Activated CD4-positive, CD25-positive, alpha-beta regulatory T cell treated with anti-CD3 and anti-CD28 coated beads, Interleukin-2, amount 50 U/mL, for 72 hours (primary cell): ENCODE data around the gene SCUBE2.
"Not testable (repeated sequence)": the region's sequence is repeated elsewhere in the genome, so short reads cannot be mapped to it uniquely, and the experiment has no call there.

ENCODE experiments used
- DNase-seq: peaks from one replicate; pipeline ENCODE4 v3.0.0; 2021

Gene SCUBE2

DNA sequence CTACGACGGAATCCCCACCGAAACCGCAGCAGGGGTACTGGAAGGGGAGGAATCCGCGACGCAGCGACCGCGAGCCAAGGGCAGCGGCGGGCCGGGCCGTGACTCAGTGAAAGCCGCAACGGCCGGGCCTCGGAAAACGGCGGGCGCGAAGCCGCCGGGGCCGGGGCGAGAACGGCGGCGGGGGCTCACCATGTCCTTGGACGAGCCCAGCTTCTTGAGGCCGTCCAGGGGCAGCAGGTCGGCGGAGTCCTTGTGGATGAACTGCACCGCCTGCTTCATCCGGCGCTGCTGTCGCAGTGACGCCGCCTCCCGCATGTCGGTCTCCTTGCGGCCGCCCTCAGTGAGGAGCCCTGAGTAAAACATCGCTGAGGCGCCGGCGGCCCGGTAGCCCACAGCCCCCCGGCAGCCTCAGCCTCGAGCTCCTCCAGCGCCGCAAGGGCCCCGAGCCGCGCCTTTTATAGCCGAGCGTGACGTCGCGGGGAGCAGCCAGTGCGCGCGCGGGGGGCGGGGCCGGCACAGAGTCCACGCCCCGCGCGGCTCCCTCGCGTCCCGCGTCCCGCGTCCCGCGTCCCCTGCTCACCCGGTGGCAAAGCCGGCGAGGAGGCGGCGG, 87.7 kb downstream of the SCUBE2 start, which contains the start of gene NRIP3:
Gene NRIP3, minus strand, starts transcription at position 429 of the 610 bp plus-strand sequence. Its CDS starts 66 bp downstream, at position 363.
- DNase-seq = peak; percentile 63

DNA sequence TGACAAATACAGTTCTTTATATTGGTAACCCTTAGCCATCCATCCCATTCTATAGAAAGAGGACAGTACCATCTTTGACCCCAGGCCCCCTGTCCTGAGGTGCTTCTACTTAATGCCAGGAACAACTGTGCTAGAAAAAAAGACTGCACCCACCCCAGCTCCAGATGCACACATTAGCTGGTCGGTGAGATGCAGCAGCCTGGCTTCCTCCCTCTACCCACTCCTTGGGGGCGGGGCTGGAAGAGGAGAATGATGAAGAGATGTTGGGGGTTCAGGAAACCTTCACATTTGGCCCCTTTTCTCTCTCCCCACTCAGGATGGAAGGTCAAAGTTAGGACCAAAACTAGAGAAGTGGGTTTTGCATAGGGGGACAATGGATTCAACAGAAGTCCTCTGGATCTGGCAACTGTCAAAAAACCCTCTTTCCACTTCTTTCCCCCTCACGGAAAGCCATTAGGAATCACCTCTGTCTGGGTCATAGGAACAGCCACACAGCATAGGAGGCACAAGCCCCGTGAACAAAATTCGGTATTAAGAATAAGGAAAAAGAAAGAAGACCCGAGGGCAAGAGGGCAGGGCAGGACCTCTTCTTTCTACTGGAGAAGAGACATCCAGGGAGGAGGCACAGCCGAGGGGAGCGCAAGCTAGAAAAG, 88.4 kb downstream of the SCUBE2 start:
- no peak for DNase-seq

DNA sequence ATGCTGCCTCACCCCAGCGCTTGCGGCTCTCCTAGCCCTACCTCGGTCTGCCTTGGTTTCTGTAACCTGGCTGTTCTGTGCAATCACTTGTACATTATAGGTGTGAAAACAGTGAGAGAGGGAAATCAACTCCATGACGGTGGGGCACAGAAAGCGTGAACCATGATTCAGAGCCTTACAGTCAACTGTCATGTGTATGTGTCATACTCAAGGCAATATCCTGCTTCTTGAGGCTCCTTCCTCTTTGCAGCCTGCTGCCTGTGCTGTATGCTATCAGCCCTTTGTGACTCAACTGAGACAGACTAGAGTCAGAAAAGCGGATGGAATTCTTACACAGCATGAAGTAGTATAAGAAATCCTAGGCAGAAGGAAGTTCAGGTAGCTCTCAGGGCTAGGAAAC, 89.7 kb downstream of the SCUBE2 start:
- DNase-seq = no peak

DNA sequence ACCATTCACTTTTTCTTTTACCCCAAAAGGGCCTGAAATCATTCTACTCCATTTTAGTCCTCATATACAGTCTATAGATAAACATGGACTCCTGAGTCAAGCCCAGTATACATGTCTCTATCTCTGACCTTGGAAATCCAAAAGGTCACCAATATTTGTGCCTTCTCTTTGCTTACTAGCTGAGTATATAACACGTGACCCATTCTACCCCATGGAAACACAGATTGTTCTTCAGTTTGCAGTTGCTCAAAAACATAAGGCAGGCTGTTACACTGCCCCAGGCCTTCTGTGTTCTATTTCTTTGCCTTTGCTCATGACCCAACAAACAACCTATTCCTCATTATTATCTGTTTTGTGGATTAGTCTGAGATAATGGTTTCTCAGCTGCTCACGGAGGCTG, 93.4 kb downstream of the SCUBE2 start:
- DNase-seq = no peak

DNA sequence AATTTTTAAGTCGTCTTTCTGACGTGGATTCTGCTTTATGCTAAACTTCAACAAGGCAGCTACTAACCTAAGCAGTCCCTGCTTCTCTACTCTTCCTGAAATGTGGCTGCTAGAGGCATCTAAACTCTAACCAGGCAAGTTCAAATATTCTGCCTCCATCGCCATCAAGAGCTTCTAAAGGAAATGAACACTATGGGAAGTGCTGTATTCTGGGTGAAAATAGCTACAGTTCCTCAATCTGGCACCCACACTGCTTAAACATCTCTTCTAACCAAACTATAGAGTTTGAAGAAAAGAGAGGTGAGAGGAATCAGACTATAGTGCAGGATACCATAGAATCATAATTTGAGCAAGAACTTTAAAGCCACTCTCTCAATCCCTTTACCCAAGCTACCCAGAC, 93.9 kb downstream of the SCUBE2 start:
- DNase-seq = no peak

DNA sequence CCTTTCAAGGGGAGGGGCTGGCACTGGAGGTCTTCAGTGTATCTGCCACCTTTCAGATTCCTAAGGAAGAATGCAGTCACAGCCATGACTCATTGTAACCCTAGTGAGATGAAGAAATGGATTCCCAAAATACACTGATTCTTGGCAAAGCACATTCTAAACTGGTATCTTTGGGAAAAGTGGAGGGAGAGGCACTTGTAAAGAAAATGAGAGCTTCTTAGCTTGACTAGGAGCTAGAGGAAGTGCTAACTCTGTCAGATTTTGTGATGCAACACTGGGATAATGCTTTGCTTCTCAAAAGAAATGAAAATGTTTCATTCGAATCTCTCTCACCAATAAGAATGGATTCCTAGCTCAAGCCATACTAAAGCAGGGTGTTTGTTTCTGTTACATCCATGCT, 101.9 kb downstream of the SCUBE2 start:
- no peak for DNase-seq

DNA sequence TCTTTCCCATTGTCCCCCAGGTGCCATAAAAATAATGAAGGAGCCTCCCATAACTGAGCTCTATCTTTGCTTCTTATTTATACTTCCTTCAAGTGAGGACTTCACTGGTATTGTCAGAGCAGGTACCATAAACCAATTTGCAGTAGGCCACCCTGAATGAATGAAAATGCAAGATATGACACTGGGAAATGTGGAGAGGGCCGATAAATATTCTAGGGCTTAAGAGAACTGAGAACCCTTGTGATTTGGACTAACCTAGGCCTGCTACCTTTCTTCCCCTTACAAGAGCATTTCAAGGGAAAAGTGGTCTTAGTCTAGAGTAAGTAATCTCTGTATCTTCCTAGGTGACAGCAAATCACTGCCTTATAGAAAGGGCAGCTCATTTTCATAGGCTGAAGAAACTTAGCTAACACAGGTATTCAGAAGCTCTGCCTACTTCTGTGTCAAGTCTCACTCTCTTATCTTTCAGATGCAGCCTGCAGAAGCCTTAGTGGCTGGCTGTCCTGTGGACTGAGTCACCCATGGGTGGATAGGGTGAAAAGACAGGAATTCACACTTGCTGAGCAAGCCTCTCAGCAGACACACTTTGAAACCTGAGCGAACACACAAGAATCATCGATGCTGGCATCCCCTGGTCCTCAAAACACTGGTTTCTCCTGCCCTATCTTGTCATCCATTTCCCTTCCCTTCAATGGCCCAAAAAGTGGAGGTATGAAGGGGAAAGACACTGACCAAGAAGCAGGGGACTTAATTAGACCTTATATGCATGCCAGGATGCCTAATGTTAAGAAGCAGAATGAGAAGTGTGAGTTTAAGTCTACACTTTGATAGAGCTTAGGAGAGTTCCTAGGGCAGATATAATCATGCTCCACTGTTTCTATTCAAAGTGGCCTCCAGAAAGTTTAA, 102.8 kb downstream of the SCUBE2 start:
- DNase-seq = no peak

DNA sequence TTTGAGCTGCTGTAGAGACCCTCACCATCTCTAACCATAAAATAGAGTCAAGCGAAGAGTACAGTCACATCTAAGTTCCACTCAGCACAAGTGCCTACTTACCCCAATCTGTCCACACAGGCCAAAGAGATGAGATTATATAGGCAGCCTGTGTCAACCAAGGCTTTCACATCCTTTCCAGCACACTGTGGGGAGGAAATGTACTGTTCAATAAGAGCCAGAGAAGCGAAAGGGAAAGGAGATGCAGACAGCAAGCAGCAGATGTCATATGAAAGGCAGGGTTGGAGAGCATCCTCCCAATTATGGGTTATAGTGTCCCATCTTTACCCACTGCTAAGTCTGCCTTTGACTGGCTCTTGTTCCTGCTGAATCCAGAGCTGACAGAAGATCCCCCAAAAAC, 104.0 kb downstream of the SCUBE2 start:
- no peak for DNase-seq

DNA sequence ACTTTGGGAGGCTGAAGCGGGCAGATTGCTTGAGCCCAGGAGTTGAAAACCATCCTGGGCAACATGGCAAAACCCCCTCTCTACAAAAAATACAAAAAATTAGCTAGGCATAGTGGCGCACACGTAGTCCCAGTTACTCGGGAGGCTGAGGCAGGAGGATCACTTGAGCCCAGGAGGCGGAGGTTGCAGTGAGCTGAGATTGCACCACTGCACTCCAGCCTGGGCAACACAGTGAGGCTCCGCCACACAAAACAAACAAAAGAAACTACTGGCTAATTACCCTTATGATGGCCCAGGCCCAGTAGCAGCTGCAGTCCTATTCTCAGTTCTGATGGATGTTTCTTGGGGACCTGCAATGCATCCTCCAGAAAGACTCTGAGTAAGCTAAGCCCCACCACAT, 104.6 kb downstream of the SCUBE2 start:
- not testable (repeated sequence) for DNase-seq

DNA sequence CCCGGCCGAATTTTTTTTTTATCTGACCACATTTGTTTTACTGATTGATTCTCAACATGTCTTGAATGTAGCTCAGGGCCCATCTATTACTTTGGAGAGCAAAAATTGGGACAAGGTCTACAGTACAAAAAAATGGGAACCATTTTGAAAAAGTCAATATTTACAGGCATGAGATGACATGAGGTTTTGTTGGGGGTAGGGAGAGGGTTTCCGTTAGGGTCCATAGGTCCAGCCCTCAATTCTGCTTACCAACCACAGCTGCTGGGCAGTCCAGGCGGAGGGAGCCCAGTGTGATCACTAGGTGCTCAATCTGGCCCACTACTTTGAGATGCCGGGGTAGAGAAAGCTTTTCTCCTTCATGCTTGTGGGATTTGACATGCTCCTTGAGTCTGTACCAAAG, 105.9 kb downstream of the SCUBE2 start:
- no peak for DNase-seq

DNA sequence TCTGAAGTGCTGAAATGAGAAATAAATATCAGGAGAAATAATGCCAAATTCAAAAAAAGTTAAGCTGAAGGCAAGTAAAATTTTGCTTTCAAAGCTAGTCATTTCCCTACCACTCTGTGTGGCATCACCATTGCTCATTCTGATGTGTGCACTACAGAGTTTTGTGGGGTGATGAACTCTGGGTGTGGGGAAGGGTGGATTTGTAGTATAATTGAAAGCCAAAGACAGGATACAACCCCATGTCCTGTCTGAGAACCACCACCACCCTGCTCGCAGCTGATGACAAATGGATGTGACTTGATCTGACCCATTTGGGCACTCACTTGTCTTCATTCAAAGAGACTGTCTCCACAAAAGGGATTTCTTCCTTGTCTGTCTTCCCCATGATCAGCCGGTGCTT, 107.8 kb downstream of the SCUBE2 start:
- DNase-seq = no peak

DNA sequence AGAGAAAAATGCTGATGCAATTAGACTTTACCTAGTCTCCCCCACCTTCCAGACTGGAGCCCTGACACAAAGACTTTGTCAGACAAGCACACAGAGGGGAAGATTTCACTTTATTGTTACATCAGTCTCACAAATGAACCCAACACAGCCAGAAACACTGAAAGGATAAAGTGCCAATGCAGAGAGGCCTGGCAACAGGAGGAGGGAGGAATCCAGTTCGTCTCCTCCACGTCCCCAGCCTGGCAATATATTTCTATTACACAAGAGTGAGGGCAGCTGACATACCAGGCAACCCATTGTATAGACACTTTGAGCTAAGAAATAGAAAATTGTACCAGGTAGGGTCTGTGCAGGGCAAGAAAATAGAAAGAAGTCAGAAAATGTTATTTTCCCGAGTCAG, 110.9 kb downstream of the SCUBE2 start:
- DNase-seq = no peak

DNA sequence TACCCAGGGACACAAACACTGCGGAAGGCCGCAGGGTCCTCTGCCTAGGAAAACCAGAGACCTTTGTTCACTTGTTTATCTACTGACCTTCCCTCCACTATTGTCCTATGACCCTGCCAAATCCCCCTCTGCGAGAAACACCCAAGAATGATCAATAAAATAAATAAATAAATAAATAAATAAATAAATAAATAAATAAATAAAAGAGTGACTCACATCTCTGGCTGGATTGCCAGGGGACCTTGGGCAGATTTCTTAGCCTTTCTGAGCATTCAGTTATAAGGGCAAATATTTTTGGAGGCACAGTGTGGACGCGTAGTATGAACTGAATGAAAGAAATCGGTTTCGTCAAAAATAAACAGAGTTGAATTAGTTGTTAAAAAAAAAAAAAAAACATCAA, 112.0 kb downstream of the SCUBE2 start:
- not testable (repeated sequence) for DNase-seq

DNA sequence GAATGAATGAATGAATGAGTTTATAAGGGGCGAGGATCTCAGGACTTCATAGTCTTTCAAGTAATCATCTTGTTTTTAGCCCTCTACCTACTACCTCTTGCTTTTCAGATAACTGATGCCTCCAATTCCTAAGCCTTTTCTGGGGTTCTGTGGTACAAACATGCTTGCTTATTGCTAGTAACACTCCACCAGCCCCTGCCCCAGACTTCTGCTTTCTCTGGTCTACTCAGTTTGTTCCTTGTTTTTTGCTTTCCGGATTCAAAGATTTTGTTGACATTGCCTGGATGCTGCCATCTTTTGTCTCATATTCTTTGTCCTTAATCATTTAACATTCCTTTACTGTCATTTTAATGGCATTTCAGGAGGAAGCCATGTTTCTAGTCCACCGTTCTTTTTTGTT, 118.3 kb downstream of the SCUBE2 start:
- no peak for DNase-seq

DNA sequence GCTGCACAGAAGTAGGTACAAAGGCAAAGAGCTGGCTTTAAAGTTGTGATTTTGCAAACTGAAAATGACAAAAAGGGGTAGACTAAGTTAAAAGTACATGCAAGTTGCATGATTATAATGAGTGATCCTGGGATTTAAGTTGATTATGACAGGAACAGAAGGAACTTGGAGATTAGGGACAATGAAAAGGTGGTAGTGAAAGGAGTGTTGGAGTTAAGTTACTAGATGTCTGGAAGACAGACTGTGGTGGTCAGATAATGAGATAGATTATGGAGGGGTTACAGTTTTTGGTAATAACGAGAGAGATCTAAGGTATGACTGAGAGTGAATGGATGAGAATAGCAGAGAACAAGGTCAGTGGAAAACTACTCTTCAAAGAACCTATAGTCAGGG, 119.5 kb downstream of the SCUBE2 start:
- DNase-seq = no peak

DNA sequence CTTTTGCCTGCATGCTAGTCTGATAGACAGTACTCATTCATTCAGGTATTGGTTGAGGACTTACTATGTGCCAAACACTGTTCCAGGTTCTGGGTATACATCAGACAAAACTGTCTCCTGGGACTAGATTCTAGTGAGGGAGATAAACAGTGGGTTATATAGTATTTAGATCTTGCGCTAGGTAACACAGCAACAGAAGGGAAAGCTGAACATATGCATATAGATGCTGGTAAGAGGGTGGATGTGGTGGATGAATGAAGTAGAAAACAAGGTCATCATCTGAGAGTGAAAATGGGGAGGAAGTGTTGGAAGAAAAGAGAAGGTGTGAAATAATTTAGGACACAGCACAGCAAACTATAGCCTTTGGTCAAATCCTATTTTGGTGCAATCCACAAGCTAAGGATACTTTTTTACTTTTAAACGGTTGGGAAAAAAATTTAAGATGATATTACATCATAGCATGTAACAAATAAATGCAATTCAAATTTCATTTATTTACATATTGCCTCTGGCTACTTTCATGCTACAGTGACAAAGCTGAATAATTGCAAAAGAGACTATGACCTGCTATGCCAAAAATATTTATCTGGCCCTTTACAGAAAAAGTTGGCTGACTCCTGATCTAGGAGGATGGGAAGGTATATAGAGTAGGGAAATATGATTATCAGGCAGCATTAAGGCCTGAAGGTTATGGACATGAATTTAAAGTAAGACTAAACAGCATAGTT, 120.0 kb downstream of the SCUBE2 start:
- DNase-seq = no peak
